MM.1S (cell line): ENCODE results near the gene LGR4.

ENCODE experiments used
- DNase-seq: peaks from one replicate; pipeline ENCODE4 v3.0.0-alpha.2; 2015
- H2AFZ ChIP-seq: fragments of 300-600 bp; sonication (generic); 2 replicates; pipeline ENCODE4 v1.6.0; 2016; ENCODE audit warnings: antibody characterized with exemption, low read length
- H3F3A ChIP-seq: fragments of 300-600 bp; sonication (generic); 2 replicates; pipeline ENCODE4 v1.6.1; 2016; ENCODE audit warnings: mild to moderate bottlenecking, antibody characterized with exemption, low read length, moderate library complexity, mixed read lengths; ENCODE audit not compliant: insufficient read depth
- H3K27ac ChIP-seq: fragments of 300-600 bp; sonication (generic); 2 replicates; pipeline ENCODE4 v1.5.1; 2016; ENCODE audit warnings: mild to moderate bottlenecking, low read length
- H3K27me3 ChIP-seq: fragments of 300-600 bp; sonication (generic); replicated peaks from 2 replicates; pipeline ENCODE4 v1.6.0; 2016; ENCODE audit warnings: low read length; ENCODE audit not compliant: insufficient read depth
- H3K36me3 ChIP-seq: fragments of 300-600 bp; sonication (generic); replicated peaks from 2 replicates; pipeline ENCODE4 v1.6.1; 2016; ENCODE audit warnings: mild to moderate bottlenecking, low read length, mixed read lengths; ENCODE audit not compliant: insufficient read depth
- H3K4me1 ChIP-seq: fragments of 300-600 bp; sonication (generic); 2 replicates; pipeline ENCODE4 v1.6.1; 2016; ENCODE audit warnings: low read length, mixed read lengths
- H3K4me2 ChIP-seq: fragments of 300-600 bp; sonication (generic); 2 replicates; pipeline ENCODE4 v1.6.0; 2016; ENCODE audit warnings: low read depth, low read length
- H3K4me3 ChIP-seq: fragments of 300-600 bp; sonication (generic); 2 replicates; pipeline ENCODE4 v1.5.1; 2016; ENCODE audit warnings: low read length, mixed read lengths
- H3K79me2 ChIP-seq: fragments of 300-600 bp; sonication (generic); 2 replicates; pipeline ENCODE4 v1.6.1; 2016; ENCODE audit warnings: mixed run types, low read length, mixed read lengths
- H3K9ac ChIP-seq: fragments of 300-600 bp; sonication (generic); 2 replicates; pipeline ENCODE4 v1.6.1; 2016; ENCODE audit warnings: low read length, mixed read lengths
- H3K9me2 ChIP-seq: fragments of 300-600 bp; sonication (generic); replicated peaks from 2 replicates; pipeline ENCODE4 v1.6.1; 2016; ENCODE audit warnings: mild to moderate bottlenecking, low read length, mixed read lengths; ENCODE audit not compliant: insufficient read depth
- H3K9me3 ChIP-seq: fragments of 300-600 bp; sonication (generic); replicated peaks from 2 replicates; pipeline ENCODE4 v1.6.1; 2016; ENCODE audit warnings: mild to moderate bottlenecking, low read length, mixed read lengths; ENCODE audit not compliant: insufficient read depth
- H4K20me1 ChIP-seq: fragments of 300-600 bp; sonication (generic); 2 replicates; pipeline ENCODE4 v1.6.1; 2016; ENCODE audit warnings: mild to moderate bottlenecking, low read length, moderate library complexity, mixed read lengths; ENCODE audit not compliant: insufficient read depth
- EZH2 ChIP-seq: fragments of 300-600 bp; sonication (generic); optimal IDR thresholded peaks from 2 replicates; pipeline ENCODE3; 2017; ENCODE audit warnings: low read depth, mild to moderate bottlenecking, antibody characterized with exemption, low read length, mixed read lengths
- EZH2phosphoT487 ChIP-seq: fragments of 300-600 bp; sonication (generic); IDR thresholded peaks from 2 replicates; pipeline ENCODE4 v1.6.1; 2018; ENCODE audit warnings: antibody characterized with exemption, low read length
- TF ChIP-seq, protein P1 (sequence below): fragments of 300-600 bp; sonication (generic); IDR thresholded peaks from 2 replicates; pipeline ENCODE4 v1.5.1; 2016; ENCODE audit warnings: antibody characterized with exemption, low read length, mixed read lengths

The LGR4 gene

GRCh38 chr11:27387362-27387761, 85.2 kb downstream of the LGR4 start:
- Histone ChIP-seq H3K27me3 (no peaks in the 10 kb centered on the region), H3K4me2 (no peak overlapping the region), H4K20me1 (no peaks in the 10 kb centered on the region), H3K27ac (no peak overlapping the region), H3F3A (no peaks in the 10 kb centered on the region), H3K4me1 (no peaks in the 10 kb centered on the region), H3K36me3 (no peaks in the 10 kb centered on the region), H3K9ac (no peak overlapping the region), H3K79me2 (no peaks in the 10 kb centered on the region), H3K9me2 (no peaks in the 10 kb centered on the region), H3K4me3 (no peak overlapping the region), H2AFZ (no peak overlapping the region), H3K9me3 (no peaks in the 10 kb centered on the region)
- TF ChIP-seq, protein P1, sequence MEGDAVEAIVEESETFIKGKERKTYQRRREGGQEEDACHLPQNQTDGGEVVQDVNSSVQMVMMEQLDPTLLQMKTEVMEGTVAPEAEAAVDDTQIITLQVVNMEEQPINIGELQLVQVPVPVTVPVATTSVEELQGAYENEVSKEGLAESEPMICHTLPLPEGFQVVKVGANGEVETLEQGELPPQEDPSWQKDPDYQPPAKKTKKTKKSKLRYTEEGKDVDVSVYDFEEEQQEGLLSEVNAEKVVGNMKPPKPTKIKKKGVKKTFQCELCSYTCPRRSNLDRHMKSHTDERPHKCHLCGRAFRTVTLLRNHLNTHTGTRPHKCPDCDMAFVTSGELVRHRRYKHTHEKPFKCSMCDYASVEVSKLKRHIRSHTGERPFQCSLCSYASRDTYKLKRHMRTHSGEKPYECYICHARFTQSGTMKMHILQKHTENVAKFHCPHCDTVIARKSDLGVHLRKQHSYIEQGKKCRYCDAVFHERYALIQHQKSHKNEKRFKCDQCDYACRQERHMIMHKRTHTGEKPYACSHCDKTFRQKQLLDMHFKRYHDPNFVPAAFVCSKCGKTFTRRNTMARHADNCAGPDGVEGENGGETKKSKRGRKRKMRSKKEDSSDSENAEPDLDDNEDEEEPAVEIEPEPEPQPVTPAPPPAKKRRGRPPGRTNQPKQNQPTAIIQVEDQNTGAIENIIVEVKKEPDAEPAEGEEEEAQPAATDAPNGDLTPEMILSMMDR, result no peak
- no peak for TF ChIP-seq EZH2phosphoT487
- no peak for TF ChIP-seq EZH2
- DNase-seq, result no peak

DNA sequence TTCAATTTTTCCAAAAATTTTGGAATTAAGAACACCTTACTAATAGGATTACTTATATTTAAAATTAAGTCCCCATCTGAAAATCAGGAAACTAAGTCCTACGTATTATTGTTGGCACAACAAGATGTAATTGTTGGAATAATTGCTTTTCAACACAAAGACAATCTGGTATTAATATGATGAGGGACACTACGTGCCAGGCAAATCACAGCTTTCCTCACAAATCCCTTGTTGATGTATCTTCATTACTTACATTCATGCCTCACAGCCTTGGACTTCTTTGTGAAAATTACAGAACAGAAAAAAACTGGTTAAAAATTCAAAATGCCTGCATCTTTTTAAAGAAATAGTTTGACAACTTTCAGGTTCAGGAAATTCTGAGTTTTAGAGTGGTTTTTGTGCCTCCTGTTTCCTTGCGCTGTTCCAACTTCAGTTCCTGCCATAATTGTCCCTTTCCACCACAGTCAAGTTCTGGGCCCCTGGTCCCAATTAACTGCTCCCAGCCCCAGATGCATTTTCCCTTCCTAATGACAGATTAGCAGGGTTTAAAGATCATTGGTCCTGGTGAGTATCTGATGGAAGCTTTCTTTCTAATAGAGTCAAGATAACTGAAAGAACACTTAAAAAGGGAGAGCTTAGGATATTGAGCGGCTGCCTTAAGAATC, 86.3 kb downstream of the LGR4 start:
- Histone ChIP-seq H3K36me3 (no peaks in the 10 kb centered on the region), H2AFZ (no peak overlapping the region), H3K9me3 (no peaks in the 10 kb centered on the region), H3K4me3 (no peak overlapping the region), H3K4me2 (no peak overlapping the region), H3K27me3 (no peaks in the 10 kb centered on the region), H3K9ac (no peak overlapping the region), H3K27ac (no peak overlapping the region), H3K79me2 (no peaks in the 10 kb centered on the region), H3K4me1 (no peaks in the 10 kb centered on the region), H4K20me1 (no peaks in the 10 kb centered on the region), H3F3A (no peaks in the 10 kb centered on the region), H3K9me2 (no peaks in the 10 kb centered on the region)
- TF ChIP-seq, protein P1, result no peak
- TF ChIP-seq EZH2phosphoT487 (no peak), EZH2 (no peak)
- no peak for DNase-seq

DNA sequence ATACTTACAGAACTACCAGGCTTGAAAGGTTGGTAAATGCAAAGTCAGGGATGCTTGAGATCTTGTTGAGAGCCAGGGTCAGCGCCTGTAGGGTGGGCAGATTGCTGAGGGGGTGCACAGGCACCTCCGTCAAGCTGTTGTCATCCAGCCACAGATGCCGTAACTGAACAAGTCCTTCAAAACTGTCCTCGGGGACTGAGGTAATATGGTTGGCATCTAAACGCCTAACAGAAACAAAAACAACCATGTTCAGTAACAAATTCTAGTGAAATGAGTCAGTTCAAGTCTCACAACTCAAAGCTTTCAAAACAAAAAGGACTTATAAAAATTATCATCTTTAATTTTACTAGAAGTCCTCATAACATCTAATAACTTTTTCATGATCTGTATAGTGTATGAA, 87.3 kb downstream of the LGR4 start:
- Histone ChIP-seq H3K9me3 (no peaks in the 10 kb centered on the region), H4K20me1 (no peaks in the 10 kb centered on the region), H3K79me2 (no peaks in the 10 kb centered on the region), H2AFZ (no peak overlapping the region), H3K9ac (no peak overlapping the region), H3K27ac (no peak overlapping the region), H3K27me3 (no peaks in the 10 kb centered on the region), H3K36me3 (no peaks in the 10 kb centered on the region), H3K4me2 (no peak overlapping the region), H3F3A (no peaks in the 10 kb centered on the region), H3K9me2 (no peaks in the 10 kb centered on the region), H3K4me1 (no peaks in the 10 kb centered on the region), H3K4me3 (no peak overlapping the region)
- TF ChIP-seq, protein P1, result no peak
- TF ChIP-seq EZH2, result no peak
- no peak for TF ChIP-seq EZH2phosphoT487
- DNase-seq, result no peak
